C1 segment of cervical spinal cord (tissue), 14 donors: ENCODE measurements around the gene DOCK2.
A peak's percentile ranks its signal among the peaks of the same experiment; 100 is the strongest.
"Not testable (repeated sequence)": the region's sequence is repeated elsewhere in the genome, so short reads cannot be mapped to it uniquely, and the experiment has no call there.

Experiments
- DNase-seq, 14 donors: peaks; one replicate each; lab custom pipeline; 2025; lab: John Stamatoyannopoulos, UW

Gene DOCK2

GRCh38 chr5:169754737-169755136 lies 117.7 kb downstream of the DOCK2 start:
- DNase-seq = no peak

DNA sequence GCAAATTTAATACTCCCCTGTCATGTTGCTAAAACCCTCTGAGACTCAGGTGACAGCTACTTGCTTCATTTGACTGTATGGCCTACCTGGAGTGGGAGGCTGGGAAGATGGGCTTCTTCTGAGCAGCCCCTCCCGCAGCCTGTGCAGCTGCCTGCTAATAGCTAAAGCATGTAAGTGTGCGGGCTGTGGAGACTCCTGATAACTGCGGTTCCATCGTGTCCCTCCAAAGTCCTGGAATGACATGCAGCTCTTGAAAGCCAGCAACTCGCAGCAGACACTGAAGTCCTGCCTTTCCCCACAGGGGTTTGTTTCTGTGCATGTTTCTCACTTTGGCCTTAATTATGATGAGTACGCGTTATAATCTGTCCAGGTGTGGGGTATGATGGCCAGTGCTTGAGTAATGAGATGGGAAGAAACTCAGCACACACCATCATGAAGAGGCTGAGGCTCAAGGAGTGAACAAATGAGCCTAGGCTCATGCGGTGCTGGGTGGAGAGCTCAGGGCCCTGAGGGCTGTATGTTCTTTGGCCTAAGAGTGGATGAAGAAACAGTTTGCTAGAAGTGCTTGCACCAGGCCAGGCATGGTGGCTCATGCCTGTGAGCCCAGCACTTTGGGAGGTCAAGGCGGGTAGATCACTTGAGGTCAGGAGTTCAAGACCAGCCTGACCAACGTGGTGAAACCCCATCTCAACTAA lies 119.1 kb downstream of the DOCK2 start:
- DNase-seq = no peak

DNA sequence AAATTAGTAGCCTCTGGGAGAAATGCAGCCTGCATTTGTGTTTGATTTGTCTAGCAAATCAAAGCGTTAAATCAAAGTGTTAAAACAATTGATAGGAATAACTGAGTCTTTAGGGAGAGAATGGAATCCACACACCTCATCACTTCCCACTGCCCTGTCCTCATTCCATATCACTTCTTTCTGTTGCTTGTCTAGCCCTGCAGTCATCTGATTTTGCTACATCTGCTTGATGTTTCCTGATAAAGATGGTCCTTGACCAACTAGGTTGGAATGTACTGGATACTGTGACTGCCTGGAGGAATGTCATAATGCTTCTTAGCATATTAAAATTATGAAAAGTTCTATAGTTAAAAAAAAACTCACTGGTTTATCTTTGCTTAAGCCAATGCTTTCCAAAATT lies 119.9 kb downstream of the DOCK2 start:
- DNase-seq = no peak

- DNase-seq = no peak
Observed at GRCh38 chr5:169758886-169759285, 121.8 kb downstream of the DOCK2 start.

GRCh38 chr5:169760229-169760628 lies 123.2 kb downstream of the DOCK2 start:
- DNase-seq = no peak

GRCh38 chr5:169762338-169763095 lies 125.4 kb downstream of the DOCK2 start:
- no peak for DNase-seq

DNA sequence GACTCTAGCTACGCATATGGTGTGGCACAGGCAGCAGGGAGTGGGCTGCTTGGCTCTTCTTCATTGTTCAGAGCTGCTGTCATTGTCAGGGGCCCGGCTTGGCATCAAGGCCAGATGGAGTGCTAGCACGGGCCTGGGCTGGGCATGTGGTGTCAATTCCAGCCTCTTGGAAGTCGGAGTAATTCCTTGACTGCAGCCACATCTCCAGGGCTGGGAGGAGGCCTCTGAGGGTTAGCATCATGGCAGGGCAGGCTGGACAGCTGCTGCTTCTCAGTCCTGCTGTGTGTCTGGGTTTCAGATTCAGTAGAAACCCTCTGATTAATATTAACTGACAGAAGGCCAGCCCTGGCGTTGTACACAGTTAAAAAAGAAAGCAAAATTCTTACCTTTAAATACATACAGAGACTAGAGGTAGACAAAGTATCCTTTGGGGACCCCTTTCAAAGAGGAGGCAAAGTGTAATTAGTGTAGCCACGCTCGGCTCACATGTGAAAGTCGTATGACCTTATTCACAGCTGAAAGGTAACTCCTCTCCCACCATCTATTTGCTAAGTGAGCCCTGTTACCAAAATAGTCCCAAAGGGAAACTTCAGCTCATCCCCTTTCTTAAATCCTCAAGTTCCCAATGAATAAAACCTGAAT lies 126.4 kb downstream of the DOCK2 start:
- no peak for DNase-seq

GRCh38 chr5:169764018-169764378 lies 126.9 kb downstream of the DOCK2 start:
- no peak for DNase-seq

DNA sequence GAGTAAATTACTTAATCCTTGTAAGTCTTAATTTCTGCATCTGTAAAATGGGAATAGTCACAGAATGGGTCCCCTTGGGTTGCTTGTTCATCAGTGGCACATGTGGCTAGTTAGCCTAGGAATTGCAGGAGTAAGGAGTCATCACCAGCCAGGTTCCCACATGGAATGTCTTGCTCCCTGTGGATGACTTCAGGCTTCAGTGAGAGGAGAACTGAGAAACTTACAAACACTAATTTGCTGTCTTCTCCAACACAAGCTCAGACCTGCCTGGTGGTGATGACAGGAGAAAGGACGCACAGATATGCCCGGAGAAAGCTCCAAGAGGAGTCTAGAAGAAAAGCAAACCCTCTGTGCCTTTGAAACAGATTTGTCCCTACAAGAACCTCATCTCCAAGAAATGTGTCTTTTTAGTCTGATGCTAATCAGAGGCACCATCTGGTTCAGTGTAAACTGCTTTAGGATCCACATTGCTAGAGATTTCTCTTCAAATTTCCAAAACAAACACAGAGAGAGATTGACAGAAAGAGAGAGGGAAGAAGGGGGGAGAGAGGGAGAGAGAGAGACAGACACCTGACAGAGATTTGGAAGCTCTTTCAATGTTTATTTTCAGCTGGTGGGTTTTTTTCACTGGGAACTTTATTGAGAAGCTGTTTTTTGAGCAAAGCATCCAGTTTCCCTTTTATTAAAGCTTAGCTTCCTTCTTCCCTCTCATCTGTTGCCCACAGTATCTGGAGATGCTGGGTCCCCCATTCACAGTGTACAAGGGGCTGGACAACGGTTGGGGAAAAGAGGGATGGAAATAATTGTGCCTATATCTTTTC lies 128.3 kb downstream of the DOCK2 start:
- no peak for DNase-seq

- not testable (repeated sequence) for DNase-seq
Observed at GRCh38 chr5:169766943-169767342, 129.9 kb downstream of the DOCK2 start.

DNA sequence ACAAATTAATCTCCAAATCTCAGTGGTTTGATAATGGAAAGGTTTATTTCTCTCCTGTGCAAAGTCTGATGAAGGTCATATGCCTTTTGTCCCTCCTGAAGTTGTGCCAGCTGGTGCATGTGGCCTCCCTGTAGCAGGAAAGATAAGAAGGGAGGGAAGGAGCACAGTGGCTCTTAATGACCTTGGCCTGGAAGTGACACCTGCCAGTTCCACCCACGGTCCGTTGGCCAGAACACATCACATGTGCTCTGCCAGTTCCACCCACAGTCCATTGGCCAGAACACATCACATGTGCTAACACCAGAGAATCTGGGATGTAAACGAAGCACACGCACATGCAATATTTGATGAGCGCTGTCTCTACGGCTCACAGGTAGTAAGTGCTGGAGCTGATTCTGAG lies 130.9 kb downstream of the DOCK2 start:
- no peak for DNase-seq

- DNase-seq = no peak
Observed at GRCh38 chr5:169768416-169768815, 131.3 kb downstream of the DOCK2 start.

DNA sequence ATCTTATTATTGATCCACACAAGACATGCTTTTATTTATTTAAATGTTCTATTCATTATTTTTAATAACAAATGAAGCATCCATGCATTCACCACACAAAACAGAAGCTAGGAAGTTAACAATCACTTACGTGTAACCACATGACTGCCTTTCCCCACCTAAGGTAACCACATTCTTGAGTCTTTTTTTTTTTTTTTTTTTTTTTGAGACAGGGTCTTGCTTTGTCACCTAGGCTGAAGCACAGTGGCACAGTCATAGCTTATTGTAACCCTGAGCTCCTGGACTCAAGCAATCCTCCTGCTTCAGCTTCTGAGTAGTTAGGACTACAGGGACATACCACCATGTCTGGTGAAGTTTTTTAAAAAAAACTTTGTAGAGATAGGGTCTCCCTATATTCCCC lies 133.0 kb downstream of the DOCK2 start:
- DNase-seq = no peak

GRCh38 chr5:169772256-169772655 lies 135.2 kb downstream of the DOCK2 start:
- no peak for DNase-seq

- DNase-seq = no peak
Observed at GRCh38 chr5:169772688-169773087, 135.6 kb downstream of the DOCK2 start.

GRCh38 chr5:169777159-169777558 lies 140.1 kb downstream of the DOCK2 start:
- DNase-seq = no peak

DNA sequence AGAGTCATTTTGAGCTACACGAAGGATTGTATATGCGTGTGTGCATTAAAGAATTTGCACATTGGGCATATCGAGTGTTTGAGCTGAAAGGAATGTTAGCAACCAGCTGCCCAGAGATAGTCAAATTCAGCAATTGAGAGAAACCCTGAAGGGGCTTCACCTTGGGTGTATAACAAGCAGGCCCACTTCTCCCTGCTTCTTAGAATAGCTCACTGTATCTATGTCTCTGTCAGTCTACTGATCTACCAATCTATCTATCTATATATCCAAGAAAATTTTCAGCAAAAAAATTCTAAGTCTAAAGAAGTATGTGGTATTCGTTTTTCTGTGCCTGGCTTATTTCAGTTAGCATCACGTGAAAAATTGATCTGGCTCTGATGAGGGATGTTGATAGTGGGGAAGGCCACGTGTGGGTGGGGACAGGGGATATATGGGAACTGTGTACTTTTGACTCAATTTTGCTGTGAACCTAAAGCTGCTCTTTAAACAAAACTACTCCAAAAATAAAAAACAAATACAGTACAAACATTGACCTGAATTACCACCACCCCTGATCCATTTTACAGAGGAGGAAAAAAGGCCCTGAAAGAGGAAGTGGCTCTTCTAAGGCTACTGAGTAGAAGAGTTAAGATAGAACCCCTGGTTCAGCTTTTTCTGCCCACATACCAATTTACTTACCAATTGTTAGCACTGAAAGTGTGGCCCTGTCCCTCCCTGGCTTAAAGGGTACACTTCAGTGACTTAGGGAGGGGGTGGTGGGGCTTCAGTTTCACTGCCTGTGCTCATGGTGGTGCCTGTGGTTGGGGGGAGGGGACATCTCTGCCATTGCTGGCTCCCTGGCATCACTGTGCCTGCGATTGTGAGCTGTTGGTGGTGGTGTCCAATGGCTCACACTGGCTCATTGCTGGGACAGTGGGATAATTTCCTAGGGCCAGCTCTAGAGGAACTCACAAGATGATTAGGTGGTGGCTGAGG lies 141.8 kb downstream of the DOCK2 start:
- no peak for DNase-seq

- DNase-seq = peak in 1 of 14 donors; percentile 2
Observed at GRCh38 chr5:169781420-169782345, 144.6 kb downstream of the DOCK2 start.

- no peak for DNase-seq
Observed at GRCh38 chr5:169785771-169786618, 148.9 kb downstream of the DOCK2 start.
